ENCODE results near the gene UHRF2.
"Not testable (repeated sequence)": the region's sequence is repeated elsewhere in the genome, so short reads cannot be mapped to it uniquely, and the experiment has no call there.

UHRF2 gene

DNA sequence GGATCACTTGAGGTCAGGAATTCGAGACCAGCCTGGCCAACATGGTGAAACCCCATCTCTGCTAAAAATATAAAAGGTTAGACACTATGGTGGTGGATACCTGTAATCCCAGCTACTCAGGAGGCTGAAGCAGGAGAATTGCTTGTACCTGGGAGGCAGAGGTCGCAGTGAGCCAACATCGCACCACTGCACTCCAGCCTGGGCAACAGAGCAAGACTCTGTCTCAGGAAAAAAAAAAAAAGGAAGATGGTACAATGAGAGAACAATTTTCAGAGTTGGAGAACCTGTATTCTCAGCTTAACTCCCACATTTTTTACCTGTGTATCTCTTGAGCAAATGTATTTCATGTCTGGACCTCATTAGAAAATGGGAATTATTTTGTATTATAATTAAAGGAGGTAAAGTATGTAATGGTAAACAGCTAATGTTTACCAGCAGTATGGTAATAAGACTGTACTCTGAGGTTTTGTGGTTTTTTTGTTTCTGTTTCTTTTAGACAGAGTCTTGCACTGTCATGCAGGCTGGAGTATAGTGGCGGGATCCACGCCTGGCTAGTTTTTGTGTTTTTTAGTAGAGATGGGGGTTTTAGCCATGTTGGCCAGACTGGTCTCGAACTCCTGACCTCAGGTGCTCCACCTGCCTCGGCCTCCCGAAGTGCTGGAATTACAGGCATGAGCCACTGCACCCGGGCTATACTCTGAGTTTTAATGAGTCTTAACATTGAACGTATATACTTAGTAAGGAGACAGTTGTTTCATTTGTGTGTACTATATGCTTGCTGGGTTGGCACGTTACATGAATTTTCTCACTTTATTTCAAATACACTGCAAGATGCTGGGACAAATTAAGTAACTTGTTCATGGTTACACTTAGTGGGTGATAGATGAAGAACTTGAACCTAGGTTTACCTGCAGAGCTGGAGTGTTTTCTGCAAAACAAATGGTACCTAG is 16.2 kb downstream of the UHRF2 start:
- DNase-seq (ENCODE audit: low spot score) = no peak

DNA sequence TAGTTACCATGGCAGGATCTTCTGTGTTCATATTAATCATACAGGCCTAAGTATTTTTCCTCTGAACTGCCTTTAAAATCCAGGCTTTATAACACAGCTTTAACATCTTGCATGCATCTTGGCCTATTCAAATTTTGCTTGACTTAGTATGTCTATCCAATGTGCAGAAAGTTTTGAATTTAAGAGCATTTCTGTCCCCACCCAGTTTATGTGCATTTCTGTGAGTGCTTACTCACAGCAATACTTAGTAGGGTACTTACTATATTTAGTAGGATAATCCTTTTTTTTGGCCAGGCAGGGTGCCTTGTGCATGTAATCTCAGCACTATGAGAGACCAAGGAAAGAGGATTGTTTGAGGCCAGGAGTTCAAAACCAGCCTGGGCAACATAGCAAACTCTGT is 18.0 kb downstream of the UHRF2 start:
- no peak for DNase-seq (ENCODE audit: low spot score)

DNA sequence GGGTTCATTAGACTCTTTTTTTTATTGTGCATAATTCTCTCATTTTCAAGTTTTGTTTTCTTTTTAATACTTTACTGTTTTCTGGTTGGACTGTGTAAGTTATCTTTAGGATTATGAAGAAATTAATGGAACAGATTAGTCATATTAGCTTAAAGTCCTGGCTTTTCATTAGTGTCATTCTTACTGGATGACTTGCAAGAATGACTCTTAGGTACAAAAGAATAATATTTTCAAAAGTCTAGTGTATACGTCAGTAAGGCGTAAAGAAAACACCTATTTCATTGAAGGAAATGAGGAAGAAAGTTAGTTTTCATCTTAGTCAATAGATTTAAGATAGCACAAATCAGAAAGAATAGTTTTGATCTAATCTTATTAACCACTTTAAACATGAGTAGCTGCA is 20.4 kb downstream of the UHRF2 start:
- peak; percentile 11 for DNase-seq (ENCODE audit: low spot score)

- DNase-seq (ENCODE audit: low spot score) = no peak
Measured at GRCh38 chr9:6439051-6439703, 26.2 kb downstream of the UHRF2 start.

DNA sequence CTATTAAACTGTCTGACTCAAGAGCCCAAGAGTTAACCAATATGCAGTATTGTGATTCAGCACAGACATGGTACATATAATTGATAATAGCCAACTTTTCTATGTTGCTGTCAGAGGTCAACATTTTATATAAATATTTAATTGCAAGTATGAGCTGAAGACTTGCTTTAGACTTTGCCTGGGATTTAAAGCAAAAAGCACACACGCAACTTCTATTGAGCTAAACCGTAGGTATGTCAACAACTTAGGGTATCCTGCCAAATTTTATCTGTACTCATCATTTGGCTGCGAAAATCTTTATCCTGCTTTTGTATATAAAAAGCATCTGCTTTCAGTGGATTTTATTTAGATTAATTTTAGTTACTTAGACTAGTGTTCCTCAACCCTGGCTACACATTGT is 27.4 kb downstream of the UHRF2 start:
- DNase-seq (ENCODE audit: low spot score) = no peak

- DNase-seq (ENCODE audit: low spot score) = no peak
Measured at GRCh38 chr9:6441269-6441668, 28.3 kb downstream of the UHRF2 start.

- no peak for DNase-seq (ENCODE audit: low spot score)
Measured at GRCh38 chr9:6443661-6444060, 30.7 kb downstream of the UHRF2 start.

DNA sequence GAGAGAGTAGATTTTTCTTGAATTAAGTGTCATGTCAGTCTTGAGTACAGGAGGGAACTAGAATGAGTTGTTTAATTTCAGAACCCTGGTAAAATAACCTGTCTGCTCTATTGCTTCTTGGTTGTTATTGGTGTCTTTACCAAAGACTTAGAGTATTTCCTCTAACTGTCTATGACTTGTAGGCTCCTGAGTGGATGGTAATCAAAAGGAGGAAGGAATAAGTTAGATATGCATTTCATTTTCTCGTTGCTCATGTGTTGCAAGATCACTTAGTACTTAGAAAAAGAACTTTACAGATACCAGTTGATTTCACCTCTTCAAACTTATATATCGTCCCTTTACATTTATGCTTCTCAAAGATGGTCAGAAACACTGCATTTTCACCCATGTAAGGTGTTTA is 31.1 kb downstream of the UHRF2 start:
- DNase-seq (ENCODE audit: low spot score) = no peak

GRCh38 chr9:6449086-6449485 is 36.1 kb downstream of the UHRF2 start:
- no peak for DNase-seq (ENCODE audit: low spot score)

GRCh38 chr9:6449645-6450044 is 36.6 kb downstream of the UHRF2 start:
- no peak for DNase-seq (ENCODE audit: low spot score)

DNA sequence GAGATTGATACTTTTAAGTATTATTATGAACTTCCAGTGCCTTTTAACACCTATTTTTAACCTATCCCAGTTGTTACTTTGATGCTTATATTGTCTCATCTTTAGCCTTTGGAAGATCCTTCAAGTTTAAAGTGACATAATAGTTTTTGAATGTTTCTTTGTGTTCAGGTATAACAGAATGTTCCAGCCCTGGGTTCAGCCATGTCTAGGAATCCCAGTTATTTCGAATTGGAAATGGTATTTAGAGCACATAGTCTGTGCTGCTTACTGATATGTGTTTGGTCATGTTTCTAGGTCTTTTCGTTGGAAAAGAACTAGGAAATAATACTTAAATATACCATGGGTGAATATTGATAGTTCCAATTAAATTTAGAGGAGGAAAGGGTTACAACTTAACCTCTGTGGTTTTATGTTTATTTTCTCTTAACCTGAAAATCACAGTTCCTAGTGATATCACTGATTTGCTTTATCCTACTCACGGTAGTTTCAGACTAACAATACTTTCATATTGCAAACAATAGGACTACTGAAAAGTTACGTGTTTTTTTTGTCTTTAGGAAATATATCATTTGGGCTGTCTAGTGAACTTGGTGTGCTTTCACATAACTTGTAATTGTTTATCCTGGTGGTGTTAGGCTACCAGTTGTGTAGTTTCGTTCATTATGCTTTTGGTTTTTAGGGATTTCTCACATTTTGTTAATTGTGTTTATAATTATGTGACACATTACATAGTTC is 37.8 kb downstream of the UHRF2 start:
- no peak for DNase-seq (ENCODE audit: low spot score)

GRCh38 chr9:6455292-6455691 is 42.3 kb downstream of the UHRF2 start:
- not testable (repeated sequence) for DNase-seq (ENCODE audit: low spot score)

GRCh38 chr9:6458704-6459103 is 45.7 kb downstream of the UHRF2 start:
- DNase-seq (ENCODE audit: low spot score) = not testable (repeated sequence)

GRCh38 chr9:6459718-6460117 is 46.7 kb downstream of the UHRF2 start:
- no peak for DNase-seq (ENCODE audit: low spot score)

- no peak for DNase-seq (ENCODE audit: low spot score)
Measured at GRCh38 chr9:6460189-6460768, 47.3 kb downstream of the UHRF2 start.

GRCh38 chr9:6461619-6462018 is 48.6 kb downstream of the UHRF2 start:
- no peak for DNase-seq (ENCODE audit: low spot score)

GRCh38 chr9:6467006-6467625 is 54.1 kb downstream of the UHRF2 start:
- DNase-seq (ENCODE audit: low spot score) = no peak

DNA sequence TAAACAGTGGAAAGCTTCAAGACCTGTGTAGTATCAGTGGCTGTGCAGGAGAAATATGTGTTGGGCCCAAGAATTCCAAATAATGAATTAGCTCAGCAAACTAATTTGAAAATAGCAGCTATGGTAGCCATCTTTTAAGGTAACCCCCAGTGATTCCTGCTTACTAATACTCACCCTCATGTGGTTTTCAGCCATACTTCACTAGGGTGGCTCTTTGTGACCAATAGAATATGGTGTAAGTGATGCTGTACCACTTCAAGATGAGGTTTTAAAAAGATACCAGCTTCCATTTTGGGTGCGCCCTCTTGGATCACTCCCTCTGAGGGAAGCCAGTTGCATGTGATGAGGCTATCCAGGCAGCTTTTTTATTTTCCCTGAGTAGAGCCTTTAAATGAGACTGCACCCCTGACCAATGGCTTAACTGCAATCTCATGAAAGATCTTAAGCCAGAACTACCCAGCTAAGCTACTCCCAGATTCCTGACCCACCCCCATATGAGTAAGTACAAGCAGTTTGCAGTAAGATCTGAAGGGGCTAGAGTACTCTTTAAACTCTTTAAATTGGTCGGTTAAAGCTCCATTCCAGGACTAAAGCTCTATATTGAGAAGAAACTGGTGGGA is 58.3 kb downstream of the UHRF2 start:
- no peak for DNase-seq (ENCODE audit: low spot score)

DNA sequence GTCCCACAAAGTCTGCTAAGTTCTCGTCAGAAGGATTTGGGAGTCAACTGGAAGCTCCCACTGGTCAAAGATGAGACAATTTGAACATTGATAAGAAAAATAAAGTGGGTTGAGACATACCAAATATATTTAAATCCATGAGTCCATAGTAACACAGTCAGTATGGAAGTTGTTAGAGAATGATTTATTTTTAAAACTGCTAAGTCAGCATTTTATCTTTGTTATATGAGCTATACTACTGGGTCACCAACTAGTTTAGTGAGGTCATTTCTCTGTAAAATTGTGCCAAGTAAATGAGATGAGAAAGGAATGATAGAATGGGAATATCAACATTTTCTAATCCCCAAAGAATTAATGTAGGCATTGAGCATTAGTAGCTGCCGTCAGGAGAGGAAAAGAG is 60.2 kb downstream of the UHRF2 start:
- no peak for DNase-seq (ENCODE audit: low spot score)

DNA sequence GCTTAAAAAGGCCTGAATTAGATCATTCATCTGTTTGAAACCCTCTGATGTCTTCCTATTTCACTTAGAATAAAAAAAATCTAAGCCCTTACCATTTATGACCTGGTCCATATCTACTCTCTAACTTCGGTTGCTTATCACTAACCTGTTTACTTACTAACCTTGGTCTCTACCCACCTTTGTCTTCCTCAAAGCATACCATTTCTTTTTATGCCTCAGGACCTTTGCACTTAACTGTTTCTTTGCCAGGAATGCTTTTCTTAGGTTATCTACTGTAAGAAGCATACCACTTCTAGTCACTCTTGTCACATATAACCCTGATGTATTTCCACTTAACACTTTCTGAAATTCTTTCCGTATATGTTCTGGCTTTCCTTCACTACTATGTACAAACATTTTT is 67.0 kb downstream of the UHRF2 start:
- DNase-seq (ENCODE audit: low spot score) = no peak

GRCh38 chr9:6484210-6484609 is 71.2 kb downstream of the UHRF2 start:
- DNase-seq (ENCODE audit: low spot score) = no peak
